Measurements from ENCODE around the gene DBN1. TPM values are rescaled to one million over a fixed set of nuclear protein-coding genes. Genes with fewer than 3 reads are reported as not detected.
"Not testable (repeated sequence)": the region's sequence is repeated elsewhere in the genome, so short reads cannot be mapped to it uniquely, and the experiment has no call there.

Gene DBN1
- total RNA-seq, 1 experiment from 2014 or later = 218 TPM

- DNase-seq = no peak
- Mint-ChIP-seq H3K4me3 (ENCODE audit: low read depth, unreplicated experiment) (no peak overlapping the region), H3K36me3 (ENCODE audit: insufficient read depth, unreplicated experiment) (peaks cover 99% of the 10 kb centered on the region), H3K4me1 (ENCODE audit: low read depth, unreplicated experiment) (peaks cover 17% of the 10 kb centered on the region), H3K9me3 (ENCODE audit: low read depth, unreplicated experiment) (no peaks in the 10 kb centered on the region), H3K27me3 (ENCODE audit: unreplicated experiment) (no peaks in the 10 kb centered on the region), H3K27ac (ENCODE audit: unreplicated experiment) (peak overlapping the region; percentile 63)
- no TSS peak for BruUV-seq (replicated peaks)
- CTCF ChIA-PET = no interaction called here
- TF ChIP-seq CTCF (IDR thresholded peaks at IDR 0.05; ENCODE audit: unreplicated experiment) = no peak
- intact Hi-C loops (cut with micrococcal nuclease; ENCODE audit: unreplicated experiment) = no loop called here
Observed at GRCh38 chr5:177487144-177487543, 13.7 kb upstream of the DBN1 start.

GRCh38 chr5:177486256-177486655 lies 12.8 kb upstream of the DBN1 start:
- CTCF ChIA-PET = no interaction called here
- Mint-ChIP-seq H3K36me3 (ENCODE audit: insufficient read depth, unreplicated experiment) (peaks cover 98% of the 10 kb centered on the region), H3K9me3 (ENCODE audit: low read depth, unreplicated experiment) (no peaks in the 10 kb centered on the region), H3K27me3 (ENCODE audit: unreplicated experiment) (no peaks in the 10 kb centered on the region), H3K4me1 (ENCODE audit: low read depth, unreplicated experiment) (peaks cover 17% of the 10 kb centered on the region), H3K4me3 (ENCODE audit: low read depth, unreplicated experiment) (no peak overlapping the region), H3K27ac (ENCODE audit: unreplicated experiment) (peak overlapping the region; percentile 16)
- no TSS peak for BruUV-seq (replicated peaks)
- DNase-seq = no peak
- no peak for TF ChIP-seq CTCF (IDR thresholded peaks at IDR 0.05; ENCODE audit: unreplicated experiment)
- intact Hi-C loops (cut with micrococcal nuclease; ENCODE audit: unreplicated experiment) = no loop called here

GRCh38 chr5:177485753-177486152 lies 12.3 kb upstream of the DBN1 start:
- H3K9me3 Mint-ChIP-seq (ENCODE audit: low read depth, unreplicated experiment); DNase-seq; H3K27me3 Mint-ChIP-seq (ENCODE audit: unreplicated experiment); H3K4me3 Mint-ChIP-seq (ENCODE audit: low read depth, unreplicated experiment); intact Hi-C loops (cut with micrococcal nuclease; ENCODE audit: unreplicated experiment); CTCF ChIA-PET; H3K27ac Mint-ChIP-seq (ENCODE audit: unreplicated experiment); BruUV-seq (replicated peaks): not testable (repeated sequence)
- peaks cover 95% of the 10 kb centered on the region for H3K36me3 Mint-ChIP-seq (ENCODE audit: insufficient read depth, unreplicated experiment)
- peaks cover 17% of the 10 kb centered on the region for H3K4me1 Mint-ChIP-seq (ENCODE audit: low read depth, unreplicated experiment)

GRCh38 chr5:177484902-177485549 lies 11.6 kb upstream of the DBN1 start:
- peak overlapping the region; percentile 5 for H3K4me3 Mint-ChIP-seq (ENCODE audit: low read depth, unreplicated experiment)
- no TSS peak for BruUV-seq (replicated peaks)
- intact Hi-C loops (cut with micrococcal nuclease; ENCODE audit: unreplicated experiment) = no loop called here
- no peak for TF ChIP-seq CTCF (IDR thresholded peaks at IDR 0.05; ENCODE audit: unreplicated experiment)
- peaks cover 17% of the 10 kb centered on the region for H3K4me1 Mint-ChIP-seq (ENCODE audit: low read depth, unreplicated experiment)
- peak overlapping the region; percentile 73 for H3K27ac Mint-ChIP-seq (ENCODE audit: unreplicated experiment)
- no peak for DNase-seq
- H3K9me3 Mint-ChIP-seq (ENCODE audit: low read depth, unreplicated experiment) = no peaks in the 10 kb centered on the region
- no peaks in the 10 kb centered on the region for H3K27me3 Mint-ChIP-seq (ENCODE audit: unreplicated experiment)
- CTCF ChIA-PET = interaction anchor here (0.5 kb wide), 1 partner anchor 463 kb away, joined by 3 read pairs; no protein-coding TSS in a partner anchor
- H3K36me3 Mint-ChIP-seq (ENCODE audit: insufficient read depth, unreplicated experiment) = peaks cover 95% of the 10 kb centered on the region
